HG02588 (cell line): ENCODE data around the gene CDC42BPA.
"Not testable (repeated sequence)": the region's sequence is repeated elsewhere in the genome, so short reads cannot be mapped to it uniquely, and the experiment has no call there.

Experiments used
- ATAC-seq: cut with Tn5 transposase; IDR thresholded peaks from one replicate; pipeline ENCODE4 v1.9.1; 2021; ENCODE audit warnings: mild to moderate bottlenecking, moderate library complexity; ENCODE audit not compliant: unreplicated experiment

Gene CDC42BPA

GRCh38 chr1:227136210-227136820 is 182.0 kb downstream of the CDC42BPA start:
- no peak for ATAC-seq

GRCh38 chr1:227134686-227135314 is 183.5 kb downstream of the CDC42BPA start:
- no peak for ATAC-seq

GRCh38 chr1:227132695-227133094 is 185.6 kb downstream of the CDC42BPA start:
- ATAC-seq, result not testable (repeated sequence)

DNA sequence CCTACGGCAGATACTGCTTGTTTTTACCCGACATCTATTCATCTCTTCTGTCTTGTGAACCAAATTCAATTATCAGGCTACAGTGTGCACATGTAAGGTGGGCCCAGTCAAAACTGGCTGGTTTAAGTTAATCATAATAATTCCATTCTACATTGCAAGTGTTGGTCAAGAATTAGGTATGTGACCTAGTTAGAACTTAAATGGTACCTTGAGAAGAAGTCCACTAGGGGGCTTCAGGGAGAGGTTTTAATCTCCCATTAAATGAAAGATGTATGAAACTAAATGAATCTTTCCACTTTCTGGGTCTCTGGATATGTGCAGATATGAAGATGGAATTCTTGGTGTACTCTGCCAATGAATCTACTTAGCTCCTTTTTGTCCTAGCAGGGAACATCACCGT is 187.1 kb downstream of the CDC42BPA start:
- ATAC-seq, result no peak

DNA sequence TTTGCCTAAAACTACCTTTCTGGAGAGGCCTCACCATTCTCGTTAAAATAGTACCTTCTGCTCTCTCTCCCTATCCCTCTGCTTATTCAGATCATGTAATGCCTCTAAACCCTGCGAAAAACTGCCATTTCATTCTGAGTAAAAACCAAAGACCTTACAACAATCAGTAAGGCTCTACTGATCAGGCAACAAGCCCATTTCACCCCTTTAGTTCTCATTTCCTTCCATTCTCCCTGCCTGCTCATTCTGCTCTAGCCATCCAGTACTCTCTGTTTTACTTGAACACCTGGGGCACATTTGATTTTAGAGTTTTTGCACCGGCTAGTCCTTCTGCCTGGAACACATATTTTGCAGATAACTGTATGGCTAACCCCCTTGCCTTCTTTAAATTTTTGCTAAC is 190.4 kb downstream of the CDC42BPA start:
- ATAC-seq, result no peak

DNA sequence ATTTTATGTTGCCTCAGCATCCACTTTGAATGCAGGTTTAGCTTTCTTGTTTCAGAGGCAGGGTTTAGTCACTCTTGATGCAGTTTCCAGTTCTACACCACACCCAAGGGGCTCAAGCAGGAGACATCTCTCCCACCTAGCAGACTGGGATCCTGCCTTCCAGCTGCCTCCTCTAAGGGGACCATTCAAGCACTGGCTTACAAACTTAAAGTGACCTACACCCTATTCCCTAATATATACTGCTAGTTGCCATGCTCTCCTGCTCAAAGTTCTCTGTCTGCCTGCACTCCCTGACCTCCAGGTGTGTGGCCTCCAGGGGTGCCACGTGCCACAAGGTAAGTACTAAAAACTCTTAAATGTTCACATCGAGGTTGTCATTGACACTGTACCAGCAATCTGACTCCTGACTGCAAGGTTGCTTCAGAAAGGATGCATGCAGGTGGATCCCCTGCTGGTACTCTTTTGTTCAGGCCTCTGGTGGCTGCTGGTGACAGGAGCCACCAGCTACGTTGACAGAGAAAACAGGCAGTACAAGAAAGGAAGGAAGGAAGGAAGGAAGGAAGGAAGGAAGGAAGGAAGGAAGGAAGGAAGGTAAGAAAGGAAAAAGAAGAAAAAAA is 192.3 kb downstream of the CDC42BPA start:
- no peak for ATAC-seq

GRCh38 chr1:227124473-227124872 is 193.8 kb downstream of the CDC42BPA start:
- no peak for ATAC-seq

DNA sequence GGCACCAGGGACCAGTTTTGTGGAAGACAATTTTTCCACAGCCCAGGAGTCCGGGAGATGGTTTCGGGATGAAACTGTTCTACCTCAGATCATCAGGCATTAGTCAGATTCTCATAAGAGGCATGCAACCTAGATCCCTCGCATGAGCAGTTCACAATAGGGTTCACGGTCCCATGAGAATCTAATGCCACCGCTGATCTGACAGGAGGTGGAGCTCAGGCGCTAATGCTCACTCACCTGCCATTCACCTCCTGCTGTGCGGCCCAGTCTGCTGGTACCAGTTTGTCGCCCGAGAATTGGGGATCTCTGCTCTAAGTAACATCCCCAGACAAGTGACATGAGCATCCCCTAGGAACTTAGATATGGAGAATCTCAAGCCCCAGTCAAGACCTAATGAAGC is 197.5 kb downstream of the CDC42BPA start:
- no peak for ATAC-seq

DNA sequence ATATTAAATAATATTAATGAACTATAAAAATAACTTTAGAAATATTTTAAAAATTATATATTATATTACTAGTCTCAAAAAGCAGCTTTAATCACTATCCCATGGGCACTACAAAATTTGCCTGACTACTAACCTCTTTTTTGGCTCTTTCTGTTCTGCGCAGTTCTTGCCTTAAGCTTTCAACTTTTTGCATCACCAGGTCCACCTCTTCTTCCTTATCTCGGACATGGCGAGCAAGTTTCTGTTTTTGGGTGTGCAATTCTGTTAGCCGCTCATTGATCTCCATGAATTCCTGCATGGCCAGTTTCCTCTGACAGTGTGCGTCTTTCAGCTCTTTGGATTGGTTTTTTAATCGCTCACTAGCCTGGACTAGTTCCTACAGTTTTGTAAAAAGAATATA is 205.8 kb downstream of the CDC42BPA start:
- ATAC-seq, result no peak

GRCh38 chr1:227111782-227112181 is 206.5 kb downstream of the CDC42BPA start:
- ATAC-seq, result no peak

DNA sequence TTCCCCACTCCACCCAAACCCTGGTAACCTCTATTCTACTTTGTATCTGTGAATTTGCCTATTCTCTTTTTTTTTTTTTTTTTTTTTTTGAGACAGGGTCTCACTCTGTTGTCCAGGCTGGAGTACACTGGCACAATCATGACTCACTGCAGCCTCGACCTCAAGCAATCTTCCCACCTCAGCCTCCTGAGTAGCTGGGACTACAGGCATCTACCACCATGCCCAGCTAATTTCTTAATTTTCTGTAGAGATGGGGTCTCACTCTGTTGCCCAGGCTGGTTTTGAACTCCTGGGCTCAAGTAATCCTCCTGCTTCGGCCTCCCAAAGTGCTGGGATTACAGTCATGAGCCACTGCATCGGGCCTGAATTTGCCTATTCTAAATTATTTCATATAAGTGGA is 213.0 kb downstream of the CDC42BPA start:
- ATAC-seq, result not testable (repeated sequence)

- no peak for ATAC-seq
These were observed 216.2 kb downstream of the CDC42BPA start for GRCh38 chr1:227102056-227102455.

- ATAC-seq, result no peak
These were observed 223.9 kb downstream of the CDC42BPA start for GRCh38 chr1:227094249-227094966.

DNA sequence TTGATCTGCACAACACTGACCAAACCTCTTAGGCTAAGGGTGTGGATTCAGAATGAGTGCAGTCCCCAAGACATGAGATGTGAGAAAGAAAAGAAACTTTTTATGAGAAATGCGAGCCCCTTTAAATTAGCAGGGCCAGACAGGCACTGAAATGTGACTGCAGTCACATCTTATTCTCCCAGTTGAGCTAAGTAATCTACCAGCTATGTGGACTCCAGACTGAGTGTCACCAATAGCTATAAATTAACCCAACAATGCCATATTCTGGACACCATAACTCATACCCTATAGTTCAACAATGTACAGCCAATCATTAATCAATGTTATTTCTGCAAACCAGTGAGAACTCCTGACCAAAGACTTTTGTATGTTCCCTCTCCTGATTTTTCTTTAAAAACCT is 225.0 kb downstream of the CDC42BPA start:
- no peak for ATAC-seq

DNA sequence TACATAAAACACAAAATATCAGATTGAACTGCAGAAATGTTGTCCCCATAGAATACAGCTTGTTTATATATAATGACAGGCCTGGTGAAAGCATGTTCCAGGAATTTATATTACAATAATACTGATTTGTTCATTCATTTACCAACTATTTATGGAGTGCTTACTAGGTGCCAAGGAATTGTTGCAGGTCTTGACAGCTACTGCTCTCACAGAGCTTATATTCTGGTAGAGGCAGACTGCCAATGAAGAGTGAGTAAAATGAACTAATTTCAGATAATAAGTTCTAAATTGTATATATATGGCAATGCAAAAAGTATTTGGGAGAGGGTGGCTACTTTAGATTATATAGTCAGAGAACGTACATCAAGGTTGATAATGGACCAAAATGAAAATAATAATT is 226.2 kb downstream of the CDC42BPA start:
- ATAC-seq, result no peak

DNA sequence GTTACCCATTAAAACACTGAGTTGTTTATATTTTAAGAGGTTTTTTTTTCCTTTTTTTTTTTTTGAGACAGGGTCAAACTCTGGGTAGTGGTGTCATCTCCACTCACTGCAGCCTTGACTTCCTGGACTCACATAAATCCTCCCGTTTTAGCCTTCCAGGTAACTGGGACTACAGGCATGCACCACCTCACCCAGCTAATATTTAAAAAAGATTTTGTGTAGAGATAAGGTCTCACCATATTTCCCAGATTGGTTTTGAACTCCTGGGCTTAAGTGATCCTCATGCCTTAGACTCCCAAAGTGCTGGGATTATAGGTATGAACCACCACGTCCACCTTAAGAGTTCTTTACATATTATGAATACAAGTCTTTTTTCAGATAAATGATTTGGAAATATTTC is 231.7 kb downstream of the CDC42BPA start:
- ATAC-seq, result no peak

- no peak for ATAC-seq
These were observed 235.1 kb downstream of the CDC42BPA start for GRCh38 chr1:227082999-227083746.

- no peak for ATAC-seq
These were observed 240.5 kb downstream of the CDC42BPA start for GRCh38 chr1:227077783-227078182.

DNA sequence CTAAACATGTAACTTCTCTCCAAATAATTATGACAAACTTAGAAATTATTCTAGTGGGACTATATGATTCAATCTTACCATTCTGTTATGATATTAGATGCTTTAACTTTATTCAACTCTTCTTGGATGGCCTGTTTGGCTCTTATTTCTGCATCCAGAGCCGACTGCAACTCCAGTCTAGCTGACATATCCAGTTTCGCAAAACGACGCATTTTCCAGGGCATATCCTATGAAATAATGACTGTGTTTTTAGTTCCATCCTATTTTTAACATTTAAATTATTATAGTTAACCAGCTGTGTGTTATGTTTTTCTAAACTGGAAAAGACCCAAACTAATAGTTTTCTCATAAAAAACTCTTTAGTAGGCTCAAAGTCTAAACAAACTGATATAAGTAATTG is 244.5 kb downstream of the CDC42BPA start:
- no peak for ATAC-seq

DNA sequence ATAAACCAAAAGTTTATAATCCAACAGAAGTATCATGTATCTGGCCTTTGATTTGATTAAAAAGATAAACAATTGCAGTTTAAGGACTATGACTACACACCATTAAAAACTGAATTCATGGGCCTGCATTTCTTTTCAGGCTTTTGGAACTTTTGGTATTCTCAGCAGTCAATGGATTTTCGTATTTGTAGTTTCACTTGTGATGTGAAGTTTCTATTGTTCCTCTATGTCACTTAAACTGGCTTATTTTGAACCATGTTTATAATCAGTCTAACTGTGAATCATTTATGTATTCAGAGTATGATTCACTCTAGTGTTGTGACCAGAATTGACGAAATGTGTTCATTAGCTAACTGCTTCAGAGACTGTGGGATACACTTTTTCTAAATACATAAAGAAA is 245.3 kb downstream of the CDC42BPA start:
- ATAC-seq, result no peak
